GM19193 (cell line): ENCODE data around the gene BCL2L12.
A peak's percentile ranks its signal among the peaks of the same experiment; 100 is the strongest.

Source experiments
- POLR2A ChIP-seq: IDR thresholded peaks from 4 replicates; pipeline ENCODE4 v1.6.1; 2011; ENCODE audit not compliant: insufficient read depth, insufficient read length; ENCODE audit errors: extremely low read depth

Gene BCL2L12

GRCh38 chr19:49655570-49656455 lies 9.9 kb upstream of the BCL2L12 start:
- TF ChIP-seq POLR2A: no peak

- TF ChIP-seq POLR2A: no peak
Observed at GRCh38 chr19:49656456-49657109, 9.2 kb upstream of the BCL2L12 start.

- no peak for TF ChIP-seq POLR2A
Observed at GRCh38 chr19:49657493-49658138, 8.1 kb upstream of the BCL2L12 start.

DNA sequence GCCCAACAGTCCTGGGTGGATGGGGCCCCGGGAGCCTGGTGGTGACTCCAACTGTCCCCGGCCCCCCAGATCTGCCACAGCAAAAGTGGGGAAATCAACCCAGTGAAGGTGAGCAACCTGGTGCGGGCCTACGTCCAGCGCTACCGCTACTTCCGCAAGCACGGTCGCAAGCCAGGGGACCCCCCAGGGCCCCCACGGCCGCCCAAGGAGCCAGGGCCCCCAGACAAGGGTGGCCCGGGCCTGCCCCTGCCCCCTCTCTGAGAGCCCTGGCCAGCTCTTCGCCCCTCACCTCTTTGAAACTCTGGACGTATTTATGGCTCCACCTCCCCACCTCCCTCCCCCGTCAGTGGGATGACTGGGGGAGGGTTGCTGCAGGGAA lies 7.6 kb upstream of the BCL2L12 start:
- TF ChIP-seq POLR2A: no peak

DNA sequence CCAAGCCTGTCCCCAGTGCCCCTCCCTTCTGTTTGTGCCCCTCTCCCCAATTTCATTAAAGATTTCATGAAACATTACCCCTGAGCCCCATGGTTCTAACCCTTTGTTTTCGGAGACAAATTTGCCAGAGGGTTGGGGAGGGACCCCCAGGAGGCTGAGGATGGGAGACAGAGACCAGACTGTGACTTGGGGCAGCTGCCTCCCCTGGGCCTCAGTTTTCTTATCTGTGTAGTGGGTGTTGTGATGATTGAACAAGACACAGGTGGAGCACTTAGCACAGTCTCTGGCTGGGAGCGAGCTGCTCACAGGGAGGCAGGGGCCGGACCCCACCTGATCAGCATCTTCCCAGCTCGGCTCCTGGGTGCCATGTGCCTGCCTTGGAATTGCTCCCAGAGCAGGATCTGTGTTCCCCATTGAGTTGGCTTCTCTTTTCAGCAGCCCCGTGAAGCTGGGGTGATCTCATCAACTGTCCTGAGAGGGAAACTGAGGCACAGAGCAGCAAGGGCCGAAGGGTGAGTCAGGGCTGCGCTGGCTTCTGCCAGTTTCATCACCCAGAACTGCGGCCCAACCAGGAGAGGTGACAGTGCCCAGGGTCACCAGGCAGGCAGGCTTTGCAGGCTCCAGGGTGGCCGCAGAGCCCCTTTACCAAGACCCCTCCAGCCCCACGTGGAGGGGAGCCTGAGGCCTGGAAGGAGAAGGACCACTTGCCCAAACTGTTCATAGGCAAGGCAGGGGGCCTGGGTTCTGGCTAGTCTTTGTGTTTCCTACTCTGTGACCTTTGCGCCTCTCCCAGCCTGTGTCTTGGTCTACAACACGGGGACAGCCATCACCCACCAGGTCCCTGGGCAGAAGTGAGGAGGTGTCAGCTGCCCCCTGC lies 6.9 kb upstream of the BCL2L12 start:
- TF ChIP-seq POLR2A: no peak

- no peak for TF ChIP-seq POLR2A
Observed at GRCh38 chr19:49660338-49660961, 5.3 kb upstream of the BCL2L12 start.

DNA sequence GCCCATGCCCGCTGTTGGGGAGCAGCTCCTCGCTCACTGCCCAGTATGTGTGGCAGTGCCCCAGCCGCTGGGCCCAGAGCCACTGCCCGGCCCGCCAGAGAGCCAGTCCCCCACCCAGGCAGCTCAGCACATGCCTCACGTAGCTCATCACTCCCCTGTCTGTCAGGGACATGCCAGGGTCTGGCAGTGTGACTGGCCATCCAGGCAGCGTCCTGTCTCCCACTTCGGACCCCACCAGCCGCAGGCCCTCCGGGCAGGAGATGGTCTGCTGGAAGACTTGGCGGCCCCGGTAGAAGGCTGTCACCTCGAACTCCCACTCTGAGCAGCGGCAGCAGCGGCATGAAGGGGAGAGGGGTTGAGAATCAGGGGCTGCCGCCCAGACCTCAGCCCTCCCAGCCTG lies 3.7 kb upstream of the BCL2L12 start:
- TF ChIP-seq POLR2A: no peak

- no peak for TF ChIP-seq POLR2A
Observed at GRCh38 chr19:49663224-49663623, 2.5 kb upstream of the BCL2L12 start.

DNA sequence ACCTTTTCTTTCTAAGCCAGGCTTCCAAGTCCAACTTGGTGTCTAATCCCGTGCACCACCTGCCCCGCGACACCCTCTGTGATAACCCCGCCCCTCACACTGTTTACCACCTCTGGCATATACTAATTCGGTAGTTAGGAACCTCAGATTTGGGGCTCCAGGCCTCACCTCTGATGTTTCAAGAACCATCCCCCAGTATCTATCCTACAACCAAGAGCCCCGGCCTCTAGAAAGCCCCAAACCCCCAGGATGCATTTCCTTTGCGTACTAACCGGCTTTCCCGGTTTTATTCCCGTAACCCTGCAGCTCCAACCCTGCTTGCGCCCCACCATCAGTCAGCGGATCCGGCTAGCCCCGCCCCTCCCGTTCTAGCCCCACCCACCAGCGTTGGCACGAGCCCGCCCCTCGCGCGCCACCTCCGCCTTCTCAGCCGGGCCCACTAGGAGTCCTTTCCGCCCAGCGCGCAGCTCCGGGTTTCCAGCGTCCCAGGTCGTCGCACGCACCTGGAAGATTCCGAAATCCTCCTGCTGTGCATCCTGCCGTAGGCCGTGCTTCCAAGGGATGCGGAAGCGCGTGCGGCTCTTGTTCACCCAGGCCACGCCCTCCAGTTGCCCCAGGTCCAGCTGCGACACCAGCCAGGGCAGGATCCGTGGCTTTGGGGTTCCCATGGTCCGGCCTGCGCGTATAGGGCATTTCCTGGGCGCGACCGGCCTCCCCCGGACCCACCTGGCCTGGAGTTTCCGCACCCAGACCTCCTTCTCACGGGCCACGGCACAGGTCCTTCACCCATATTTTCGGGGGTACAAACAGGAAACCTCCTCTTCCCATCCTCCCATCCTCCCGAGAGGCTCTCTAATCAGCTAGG lies 1.3 kb upstream of the BCL2L12 start:
- peak; percentile 67 for TF ChIP-seq POLR2A

DNA sequence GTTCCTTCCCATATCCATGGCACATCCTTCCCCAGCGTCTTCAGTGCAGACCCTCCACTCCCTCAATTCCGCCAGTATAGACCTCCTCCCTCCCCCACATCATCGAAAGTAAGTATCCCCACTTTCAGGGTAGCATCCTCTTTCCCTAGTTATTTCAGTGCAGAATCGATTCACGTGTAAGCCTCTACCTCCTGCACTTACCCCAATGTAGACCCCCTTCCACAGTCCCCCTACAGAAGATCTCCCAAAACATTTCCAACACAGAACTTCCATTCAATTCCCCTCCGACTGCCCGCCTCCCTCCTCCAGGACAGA lies 740 bp upstream of the BCL2L12 start:
- TF ChIP-seq POLR2A: no peak

- TF ChIP-seq POLR2A: no peak
Observed at GRCh38 chr19:49666120-49666444, 349 bp downstream of the BCL2L12 start.

DNA sequence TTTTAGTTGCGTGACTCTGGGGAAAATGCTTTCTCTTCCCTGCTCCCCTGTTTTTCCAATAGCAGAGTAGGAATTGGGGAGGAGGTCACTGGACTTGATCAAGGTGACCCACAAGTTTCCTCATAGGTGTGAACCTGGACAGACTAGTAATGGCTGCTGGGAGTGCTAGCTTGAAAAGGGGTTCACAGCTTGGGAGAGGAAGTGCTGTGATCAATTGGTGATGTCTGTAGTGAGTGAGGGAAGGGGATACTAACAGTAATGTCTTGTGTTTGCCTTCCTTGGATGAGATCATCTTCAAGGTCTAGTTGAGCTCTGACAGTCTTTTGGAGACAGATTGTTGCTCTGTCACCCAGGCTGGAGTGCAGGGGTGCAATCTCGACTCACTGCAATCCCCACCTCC lies 1.7 kb downstream of the BCL2L12 start:
- no peak for TF ChIP-seq POLR2A

- TF ChIP-seq POLR2A: no peak
Observed at GRCh38 chr19:49669516-49669915, 3.8 kb downstream of the BCL2L12 start.
